ENCODE data around the gene BATF. TPM values are rescaled to one million over a fixed set of nuclear protein-coding genes. Genes with fewer than 3 reads are reported as not detected.

Gene BATF
- total RNA-seq, 1 experiment from 2014 or later = 55.7 TPM

GRCh38 chr14:75515629-75515996 is 6.7 kb upstream of the BATF start:
- H2AFZ ChIP-seq = no peak overlapping the region
- H4K20me1 ChIP-seq (ENCODE audit: insufficient read depth) = no peaks in the 10 kb centered on the region
- CTCF ChIA-PET = interaction anchor here (0.9 kb wide), 1 partner anchor 46 kb away, joined by 6 read pairs; no protein-coding TSS in a partner anchor
- no peaks in the 10 kb centered on the region for H3K27me3 ChIP-seq (ENCODE audit: insufficient read depth, low read depth)
- POLR2A ChIA-PET (ENCODE audit: unreplicated experiment) = interaction anchor here (0.5 to 0.6 kb wide), 2 partner anchors 27 to 145 kb away, joined by 3 to 4 read pairs; no protein-coding TSS in a partner anchor
- BruUV-seq (replicated peaks) = no TSS peak
- TF ChIP-seq EZH2 (IDR thresholded peaks at IDR 0.05; ENCODE audit: low read depth) = no peak
- TF ChIP-seq, protein P1, sequence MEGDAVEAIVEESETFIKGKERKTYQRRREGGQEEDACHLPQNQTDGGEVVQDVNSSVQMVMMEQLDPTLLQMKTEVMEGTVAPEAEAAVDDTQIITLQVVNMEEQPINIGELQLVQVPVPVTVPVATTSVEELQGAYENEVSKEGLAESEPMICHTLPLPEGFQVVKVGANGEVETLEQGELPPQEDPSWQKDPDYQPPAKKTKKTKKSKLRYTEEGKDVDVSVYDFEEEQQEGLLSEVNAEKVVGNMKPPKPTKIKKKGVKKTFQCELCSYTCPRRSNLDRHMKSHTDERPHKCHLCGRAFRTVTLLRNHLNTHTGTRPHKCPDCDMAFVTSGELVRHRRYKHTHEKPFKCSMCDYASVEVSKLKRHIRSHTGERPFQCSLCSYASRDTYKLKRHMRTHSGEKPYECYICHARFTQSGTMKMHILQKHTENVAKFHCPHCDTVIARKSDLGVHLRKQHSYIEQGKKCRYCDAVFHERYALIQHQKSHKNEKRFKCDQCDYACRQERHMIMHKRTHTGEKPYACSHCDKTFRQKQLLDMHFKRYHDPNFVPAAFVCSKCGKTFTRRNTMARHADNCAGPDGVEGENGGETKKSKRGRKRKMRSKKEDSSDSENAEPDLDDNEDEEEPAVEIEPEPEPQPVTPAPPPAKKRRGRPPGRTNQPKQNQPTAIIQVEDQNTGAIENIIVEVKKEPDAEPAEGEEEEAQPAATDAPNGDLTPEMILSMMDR (conservative IDR thresholded peaks at IDR 0.05) = no peak
- intact Hi-C loops (cut with micrococcal nuclease; ENCODE audit: unreplicated experiment) = no loop called here
- H3K79me2 ChIP-seq (ENCODE audit: low read depth) = no peaks in the 10 kb centered on the region
- no peak for DNase-seq
- H3K4me3 ChIP-seq = no peak overlapping the region
- no peak overlapping the region for H3K27ac ChIP-seq
- H3K4me1 ChIP-seq (replicated peaks; ENCODE audit: insufficient read depth) = peaks cover 20% of the 10 kb centered on the region
- peaks cover 9% of the 10 kb centered on the region; the same call in 1 of the 2 replicates for H3K9me3 ChIP-seq (ENCODE audit: insufficient read depth, low read depth)
- no peaks in the 10 kb centered on the region for H3K36me3 ChIP-seq (ENCODE audit: low read depth)
- no peaks in the 10 kb centered on the region for H3K9me2 ChIP-seq (ENCODE audit: insufficient read depth)
- H3K4me2 ChIP-seq = no peak overlapping the region
- H3F3A ChIP-seq (ENCODE audit: insufficient read depth, low read depth) = peaks cover 20% of the 10 kb centered on the region

- peaks cover 14% of the 10 kb centered on the region for H3K79me2 ChIP-seq (ENCODE audit: low read depth)
- no peaks in the 10 kb centered on the region for H3K36me3 ChIP-seq (ENCODE audit: low read depth)
- no peak for TF ChIP-seq EZH2 (IDR thresholded peaks at IDR 0.05; ENCODE audit: low read depth)
- TF ChIP-seq, protein P1 (conservative IDR thresholded peaks at IDR 0.05) = peak; percentile 64
- no peaks in the 10 kb centered on the region for H3K9me3 ChIP-seq (ENCODE audit: insufficient read depth, low read depth)
- H3K27ac ChIP-seq = no peak overlapping the region
- H3K27me3 ChIP-seq (ENCODE audit: insufficient read depth, low read depth) = no peaks in the 10 kb centered on the region
- intact Hi-C loops (cut with micrococcal nuclease; ENCODE audit: unreplicated experiment) = no loop called here
- H3F3A ChIP-seq (ENCODE audit: insufficient read depth, low read depth) = peaks cover 37% of the 10 kb centered on the region
- no TSS peak for BruUV-seq (replicated peaks)
- ChIA-PET POLR2A (ENCODE audit: unreplicated experiment) (interaction anchor here (0.6 kb wide), 2 partner anchors 19 to 118 kb away, joined by 6 to 14 read pairs; no protein-coding TSS in a partner anchor), CTCF (interaction anchor here (0.6 to 1.5 kb wide), 5 partner anchors 27 to 507 kb away, joined by 3 to 6 read pairs (median 5); no protein-coding TSS in a partner anchor)
- H3K4me1 ChIP-seq (replicated peaks; ENCODE audit: insufficient read depth) = peaks cover 48% of the 10 kb centered on the region
- no peak overlapping the region for H3K4me2 ChIP-seq
- H3K4me3 ChIP-seq = no peak overlapping the region
- H3K9me2 ChIP-seq (ENCODE audit: insufficient read depth) = no peaks in the 10 kb centered on the region
- no peak overlapping the region for H2AFZ ChIP-seq
- no peaks in the 10 kb centered on the region for H4K20me1 ChIP-seq (ENCODE audit: insufficient read depth)
- DNase-seq = no peak
These were observed 3.6 kb upstream of the BATF start for GRCh38 chr14:75518625-75519024.

- ChIA-PET POLR2A (ENCODE audit: unreplicated experiment) (interaction anchor here (0.6 kb wide), 1 partner anchor 20 kb away, joined by 6 read pairs; no protein-coding TSS in a partner anchor), CTCF (interaction anchor here (0.5 to 1.5 kb wide), 5 partner anchors 27 to 210 kb away, joined by 3 to 6 read pairs (median 4); no protein-coding TSS in a partner anchor)
- no peak for DNase-seq
- peaks cover 21% of the 10 kb centered on the region for H3K79me2 ChIP-seq (ENCODE audit: low read depth)
- H3K27me3 ChIP-seq (ENCODE audit: insufficient read depth, low read depth) = no peaks in the 10 kb centered on the region
- no peaks in the 10 kb centered on the region for H3K9me3 ChIP-seq (ENCODE audit: insufficient read depth, low read depth)
- no peaks in the 10 kb centered on the region for H4K20me1 ChIP-seq (ENCODE audit: insufficient read depth)
- H3K4me2 ChIP-seq = peak overlapping the region; percentile 87
- H3K27ac ChIP-seq = peak overlapping the region; percentile 93
- H3F3A ChIP-seq (ENCODE audit: insufficient read depth, low read depth) = peaks cover 37% of the 10 kb centered on the region
- no peaks in the 10 kb centered on the region for H3K9me2 ChIP-seq (ENCODE audit: insufficient read depth)
- no peak overlapping the region for H2AFZ ChIP-seq
- no TSS peak for BruUV-seq (replicated peaks)
- H3K36me3 ChIP-seq (ENCODE audit: low read depth) = no peaks in the 10 kb centered on the region
- TF ChIP-seq, protein P1 (conservative IDR thresholded peaks at IDR 0.05) = no peak
- no peak for TF ChIP-seq EZH2 (IDR thresholded peaks at IDR 0.05; ENCODE audit: low read depth)
- H3K4me3 ChIP-seq = no peak overlapping the region
- intact Hi-C loops (cut with micrococcal nuclease; ENCODE audit: unreplicated experiment) = no loop called here
- H3K4me1 ChIP-seq (replicated peaks; ENCODE audit: insufficient read depth) = peaks cover 55% of the 10 kb centered on the region
These were observed 2.9 kb upstream of the BATF start for GRCh38 chr14:75519394-75519793.
